NOMO-1 (cell line): ENCODE data around the gene NUP62.
"Not testable (repeated sequence)": the region's sequence is repeated elsewhere in the genome, so short reads cannot be mapped to it uniquely, and the experiment has no call there.

Experiments
- DNase-seq, 2 experiments: peaks; one replicate each; lab custom pipeline; 2025; ENCODE audit not compliant: unreplicated experiment in 2 of 2; lab: John Stamatoyannopoulos, UW

Gene NUP62

DNA sequence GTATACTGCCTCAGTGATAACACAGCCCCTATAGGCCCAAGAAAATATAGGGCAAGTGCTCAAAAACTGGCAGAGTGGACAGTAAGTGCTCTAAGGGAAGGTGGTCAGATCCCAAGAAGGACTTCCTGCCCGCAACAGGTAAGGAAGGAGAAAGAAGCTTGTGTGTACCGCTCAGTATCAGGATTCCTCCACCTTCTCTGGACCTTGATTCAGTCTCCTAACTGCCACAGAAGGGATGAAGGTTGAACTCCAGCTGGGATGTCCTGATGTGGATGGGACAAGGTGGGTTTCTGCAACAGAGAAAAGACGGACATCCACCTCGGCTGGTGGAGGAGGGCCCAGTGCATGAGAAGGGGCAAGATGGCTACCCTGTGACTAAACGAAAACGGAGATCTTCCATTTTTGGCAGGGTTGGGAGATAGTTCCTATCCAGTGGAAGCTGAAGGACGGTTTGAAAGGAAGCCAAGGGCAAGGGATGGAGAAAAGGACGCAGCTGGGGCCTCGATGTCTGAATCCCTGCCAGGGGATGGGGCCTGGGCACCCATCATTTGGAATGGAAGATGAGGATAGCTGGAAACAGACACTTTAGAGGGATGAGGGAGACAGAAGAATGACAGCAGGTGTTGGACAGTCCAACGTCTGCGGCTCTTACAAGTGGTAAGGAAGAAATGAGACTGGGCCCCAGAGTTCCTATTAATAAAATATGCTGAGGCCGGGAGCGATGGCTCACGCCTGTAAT, 1.6 kb downstream of the NUP62 start:
- DNase-seq: no peak

DNA sequence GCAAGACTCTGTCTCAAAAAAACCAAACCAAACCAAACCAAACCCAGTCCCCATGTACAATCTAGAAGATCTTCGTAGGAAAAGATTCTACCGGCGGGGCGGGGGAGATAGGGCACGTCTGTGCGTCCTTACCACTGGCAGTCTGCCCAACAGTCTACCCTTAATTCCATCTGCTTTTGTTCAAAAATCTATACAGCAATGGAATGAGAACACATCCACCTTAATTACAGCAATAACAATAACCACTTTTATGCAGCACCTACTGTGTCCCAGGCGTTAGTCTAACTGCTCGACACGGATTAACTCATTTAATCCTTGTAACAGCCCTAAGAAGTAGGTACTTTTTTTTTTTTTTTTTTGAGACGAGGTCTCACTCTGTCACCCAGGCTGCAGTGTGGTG, 2.8 kb downstream of the NUP62 start:
- no peak for DNase-seq

DNA sequence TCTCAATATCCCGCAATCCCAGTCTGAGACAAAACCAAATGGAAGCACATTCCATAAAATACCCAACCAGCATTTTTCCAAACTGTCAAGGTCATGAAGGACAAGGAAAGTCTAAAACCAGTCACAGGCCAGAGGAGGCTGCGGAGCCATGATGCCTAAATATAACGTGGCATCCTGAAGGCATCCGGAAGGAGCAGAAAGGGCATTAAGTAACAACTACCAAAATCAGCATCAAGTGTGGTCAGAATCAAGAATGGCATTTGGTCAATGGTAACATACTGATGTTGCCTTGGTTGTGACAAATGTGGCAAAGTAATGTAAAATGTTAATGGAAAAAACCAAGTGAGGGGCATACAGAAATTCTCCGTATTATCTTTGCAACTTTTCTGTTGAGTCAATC, 3.8 kb downstream of the NUP62 start:
- DNase-seq: no peak

DNA sequence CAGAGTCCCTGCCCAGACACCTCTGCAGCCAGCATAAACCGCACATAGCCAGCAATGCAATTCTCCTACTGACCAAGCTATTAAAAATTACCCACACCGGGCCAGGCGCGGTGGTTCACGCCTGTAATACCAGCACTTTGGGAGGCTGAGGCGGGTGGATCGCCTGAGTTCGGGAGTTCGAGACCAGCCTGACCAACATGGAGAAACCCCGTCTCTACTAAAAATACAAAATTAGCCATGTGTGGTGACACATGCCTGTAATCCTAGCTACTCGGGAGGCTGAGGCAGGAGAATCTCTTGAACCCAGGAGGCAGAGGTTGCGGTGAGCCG, 4.5 kb downstream of the NUP62 start:
- DNase-seq: not testable (repeated sequence)

DNA sequence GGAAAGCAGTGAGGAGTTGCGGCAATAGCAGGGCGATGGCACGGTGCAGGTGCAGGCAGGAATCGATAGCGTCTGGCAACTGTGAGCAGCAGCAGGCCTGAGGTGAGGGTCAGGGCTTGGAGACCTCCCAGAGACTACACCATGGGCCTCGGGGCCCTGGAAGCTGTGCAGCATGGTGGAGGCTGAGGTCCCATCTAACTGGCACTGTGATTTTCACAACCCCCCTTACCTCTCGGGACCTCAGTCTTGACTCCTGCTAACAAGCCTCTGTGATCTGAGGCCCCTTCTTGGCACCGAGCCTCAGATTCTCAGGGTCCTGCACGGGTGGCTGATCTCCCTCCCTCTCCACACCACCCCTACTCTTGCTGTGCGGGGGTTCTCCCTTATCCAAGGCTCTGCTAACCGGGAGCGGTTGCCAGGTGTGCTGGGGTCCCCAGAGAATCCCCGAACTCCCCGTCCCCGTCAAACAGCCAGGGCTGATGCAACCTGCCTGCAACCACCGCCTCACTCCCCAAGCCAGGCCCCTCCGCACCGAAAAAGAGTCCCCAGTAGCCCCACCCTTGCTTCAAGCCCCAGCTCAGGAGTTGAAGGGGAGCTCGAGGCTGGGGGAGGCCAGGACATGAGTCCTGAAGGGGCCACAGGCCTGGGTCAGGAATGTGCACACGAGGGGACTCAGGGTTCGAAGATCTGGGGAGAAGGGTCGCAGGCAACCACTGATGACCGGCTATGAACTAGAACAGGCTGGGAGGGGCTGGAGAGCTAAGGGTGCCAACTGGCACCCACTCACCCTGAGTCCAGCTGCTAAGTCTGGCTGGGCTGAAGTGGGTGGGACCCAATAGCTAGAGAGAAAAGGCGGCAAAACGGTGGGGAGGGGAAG, 5.1 kb downstream of the NUP62 start:
- no peak for DNase-seq

DNA sequence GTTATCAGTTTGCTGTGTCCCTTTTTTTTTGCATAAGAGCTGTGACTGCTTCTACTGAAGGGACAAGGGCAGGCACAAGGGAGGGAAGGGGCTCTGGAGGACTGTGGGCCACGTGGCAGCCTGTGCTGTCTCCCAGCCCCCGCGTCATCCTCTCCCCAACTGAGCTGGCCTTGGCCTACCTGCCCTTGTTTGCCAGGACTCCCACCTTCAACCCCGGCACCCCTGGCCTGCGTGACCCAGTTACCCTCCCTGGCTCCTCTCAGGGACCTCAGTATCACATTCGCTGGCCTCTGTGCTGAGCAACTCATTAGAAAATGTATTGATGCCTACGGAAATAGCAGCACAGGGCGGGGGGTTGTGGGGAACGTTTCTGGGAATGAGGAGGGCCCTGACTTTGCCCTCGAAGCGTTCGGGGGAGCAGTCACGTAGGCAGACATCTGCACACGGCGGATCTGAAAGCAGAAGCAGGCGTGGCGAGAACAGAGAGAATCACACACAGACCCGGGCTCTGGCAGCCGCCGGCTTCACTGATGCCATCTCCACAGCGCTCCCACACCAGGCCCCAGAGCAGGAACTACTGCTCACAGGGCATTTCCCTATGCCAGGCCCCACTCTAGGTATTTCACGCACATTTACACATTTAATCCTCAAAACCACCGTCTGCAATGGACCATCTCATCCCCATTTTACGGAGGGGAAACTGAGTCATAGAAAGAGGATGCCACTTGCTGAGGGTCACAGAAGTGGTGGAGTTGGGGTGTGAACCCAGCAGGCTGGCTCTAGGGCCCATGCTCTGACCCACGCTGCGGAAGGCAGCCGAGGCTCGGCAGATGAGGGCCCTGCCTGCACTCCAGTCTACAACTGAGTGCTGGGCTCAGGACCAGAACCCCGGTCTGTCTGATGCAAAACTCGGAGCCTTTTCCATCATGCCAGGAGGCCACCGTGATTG, 6.0 kb downstream of the NUP62 start:
- DNase-seq: no peak

DNA sequence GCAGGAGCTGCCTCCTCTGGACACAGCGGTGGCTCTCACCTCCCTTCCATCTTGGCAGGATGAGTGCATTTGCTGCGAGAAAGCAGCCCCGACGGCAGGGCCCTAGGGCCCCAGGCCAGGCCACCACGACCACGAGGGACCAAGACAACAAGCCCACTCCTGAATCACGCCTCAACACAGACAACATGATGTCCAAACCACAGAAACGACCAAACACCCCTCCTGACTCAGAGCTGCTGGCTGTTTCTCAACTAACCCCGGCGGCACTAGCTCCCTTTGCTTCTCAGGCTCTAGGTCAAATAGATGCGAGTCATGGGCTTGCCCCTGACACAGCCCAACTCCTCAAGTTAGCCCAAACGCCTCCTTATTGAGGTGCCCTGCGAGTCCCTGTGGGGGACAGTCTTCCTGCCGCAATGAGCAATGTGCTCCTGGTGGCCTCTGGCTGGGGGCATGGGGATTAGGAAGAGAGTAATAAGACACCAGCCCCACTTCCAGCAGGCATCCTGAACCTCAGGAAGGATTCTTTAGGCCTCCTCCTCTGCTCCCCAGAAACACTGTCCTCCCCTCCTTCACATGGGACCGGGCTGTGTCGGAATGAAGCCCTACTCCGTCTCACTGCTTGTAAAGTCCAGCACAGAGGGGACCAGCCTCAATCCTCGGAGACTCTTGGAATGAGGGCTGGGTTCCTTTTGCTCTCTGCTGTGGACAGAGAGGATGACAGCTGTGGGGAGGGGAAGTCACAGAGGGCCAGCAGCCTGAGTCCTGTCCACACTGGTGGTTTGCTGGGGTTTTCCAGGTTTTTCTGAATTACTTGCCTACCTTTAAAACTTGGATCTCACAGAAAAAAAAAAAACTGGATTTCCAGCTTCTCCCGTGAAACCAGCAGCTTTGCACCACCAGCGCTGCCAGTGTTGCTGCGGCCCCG, 7.2 kb downstream of the NUP62 start:
- no peak for DNase-seq

DNA sequence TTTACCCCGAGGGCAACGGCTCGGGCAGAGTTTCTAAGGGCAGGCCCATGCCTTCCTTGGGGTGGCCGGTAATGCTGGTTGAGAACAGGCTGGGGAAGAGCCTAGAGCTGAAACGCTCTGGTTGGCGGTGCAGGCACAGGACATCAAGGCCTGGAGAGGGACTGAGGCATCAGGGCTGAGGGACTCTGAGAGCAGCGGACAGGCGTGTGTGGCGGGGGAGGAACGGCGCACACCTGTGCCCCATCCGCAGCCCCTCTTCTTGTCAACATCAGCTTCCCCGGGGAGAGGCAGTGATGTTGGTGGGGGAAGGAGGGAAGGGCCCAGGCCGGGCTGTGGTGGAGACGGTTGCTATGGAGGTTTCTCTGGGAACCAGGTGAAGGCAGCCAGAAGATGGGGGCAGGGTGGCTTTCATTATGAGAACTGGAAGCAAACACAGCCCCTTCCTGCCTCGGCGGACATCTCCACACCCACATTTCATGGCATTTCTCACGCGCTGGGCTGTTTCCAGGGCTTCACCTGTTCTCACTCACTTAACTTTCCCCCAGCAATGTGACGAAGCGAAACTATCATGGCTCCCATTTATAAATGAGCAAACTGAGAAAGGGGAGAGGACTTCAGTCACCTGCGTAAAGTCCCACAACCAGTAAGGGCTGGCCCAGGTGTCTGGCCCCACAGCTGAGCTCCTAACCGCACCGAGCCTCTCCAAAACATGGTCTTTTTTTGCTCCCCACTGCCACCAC, 8.5 kb downstream of the NUP62 start:
- no peak for DNase-seq

DNA sequence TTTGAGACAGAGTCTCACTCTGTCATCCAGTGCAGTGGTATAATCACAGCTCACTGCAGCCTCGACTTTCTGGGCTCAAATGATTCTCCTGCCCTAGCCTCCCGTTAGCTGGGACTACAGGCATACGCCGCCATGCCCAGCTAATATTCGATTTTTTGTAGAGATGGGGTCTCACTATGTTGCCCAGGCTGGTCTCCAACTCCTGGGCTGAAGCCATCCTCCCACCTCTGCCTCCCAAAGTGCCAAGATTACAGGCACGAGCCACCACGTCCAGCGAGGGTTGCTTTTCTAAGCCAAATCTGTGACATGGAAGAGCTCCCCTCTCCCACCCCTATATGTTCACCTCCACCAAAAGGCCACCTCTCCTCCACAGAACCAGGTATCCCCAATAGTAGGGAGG, 11.2 kb downstream of the NUP62 start:
- no peak for DNase-seq

DNA sequence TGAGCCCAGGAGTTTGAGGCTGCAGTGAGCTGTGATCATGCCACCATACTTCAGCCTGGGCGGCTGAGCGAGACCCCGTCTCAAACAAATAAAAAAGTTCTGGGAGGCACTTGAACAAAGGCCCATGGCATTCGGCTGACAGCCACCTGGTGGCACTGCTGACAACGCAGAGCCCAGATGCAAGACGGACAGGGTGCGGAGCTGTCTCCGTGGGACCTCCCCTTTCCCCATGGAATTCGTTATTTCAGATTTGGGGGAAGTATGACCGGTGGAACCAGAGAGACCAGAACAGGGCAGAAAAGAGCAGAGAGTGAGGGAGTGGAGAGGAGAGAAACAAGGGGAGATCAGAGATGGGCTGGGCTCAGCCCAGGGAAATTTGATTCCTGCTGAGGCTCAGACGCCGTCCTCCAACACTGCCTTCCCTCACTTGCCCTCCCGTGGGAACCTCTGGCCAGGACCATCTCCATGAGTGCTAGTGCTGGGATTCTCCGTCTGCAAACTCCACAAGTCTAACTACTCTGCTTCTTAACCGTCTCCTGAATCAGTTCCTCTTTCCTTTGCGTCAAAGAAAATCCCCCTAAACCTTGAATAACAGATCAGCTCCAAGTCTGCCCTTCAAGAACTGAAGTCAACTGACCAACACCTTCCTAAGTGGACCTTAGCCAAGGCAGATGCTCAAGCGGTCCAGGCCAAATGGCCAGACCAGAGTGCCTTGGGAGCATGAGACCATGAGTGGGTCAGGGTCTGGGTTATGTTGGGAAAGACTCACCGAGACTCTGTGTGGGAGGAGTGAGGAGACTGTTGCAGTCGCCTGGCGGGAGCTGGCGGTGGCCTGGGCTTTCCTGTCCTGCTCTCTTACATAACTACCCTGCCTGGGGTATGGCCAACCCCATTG, 12.2 kb downstream of the NUP62 start:
- DNase-seq: peak; percentile 34 to 57

DNA sequence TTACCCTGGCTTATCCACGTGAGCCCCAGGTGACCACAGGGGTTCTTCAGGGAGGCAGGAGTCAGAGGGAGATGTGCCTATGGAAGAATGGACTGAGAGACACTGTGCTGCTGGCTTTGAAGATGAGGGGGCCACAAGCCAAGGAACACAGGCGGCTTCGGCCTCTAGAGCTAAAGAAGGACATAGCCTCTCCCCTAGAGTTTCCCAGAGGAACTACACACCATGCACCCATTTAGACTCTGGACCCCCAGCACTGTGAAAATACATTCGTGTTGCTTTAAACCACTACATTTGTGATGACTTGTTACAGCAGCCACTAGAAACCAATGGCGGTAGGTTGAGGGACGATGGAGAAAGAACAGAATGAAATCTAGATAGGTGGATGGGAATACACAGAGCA, 14.0 kb downstream of the NUP62 start:
- DNase-seq: no peak

DNA sequence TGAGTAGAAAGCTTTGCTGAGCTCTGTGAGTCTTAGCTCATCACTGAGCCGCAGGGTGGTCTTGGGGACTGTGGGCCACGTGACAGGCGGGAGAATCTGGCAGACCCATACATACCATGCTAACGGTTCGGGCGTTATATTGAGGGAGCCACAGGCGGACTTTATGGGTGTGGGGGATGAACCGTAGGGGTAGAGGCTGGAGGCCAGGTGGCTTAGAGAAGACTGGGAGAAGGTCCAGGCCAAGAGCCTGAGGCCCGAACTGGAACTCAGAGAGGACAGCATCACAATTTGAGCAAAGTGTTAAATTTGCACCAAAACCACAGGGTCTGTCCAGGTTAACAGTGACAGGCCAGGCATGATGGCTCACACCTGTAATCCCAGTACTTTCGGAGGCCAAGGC, 15.6 kb downstream of the NUP62 start:
- DNase-seq: no peak

DNA sequence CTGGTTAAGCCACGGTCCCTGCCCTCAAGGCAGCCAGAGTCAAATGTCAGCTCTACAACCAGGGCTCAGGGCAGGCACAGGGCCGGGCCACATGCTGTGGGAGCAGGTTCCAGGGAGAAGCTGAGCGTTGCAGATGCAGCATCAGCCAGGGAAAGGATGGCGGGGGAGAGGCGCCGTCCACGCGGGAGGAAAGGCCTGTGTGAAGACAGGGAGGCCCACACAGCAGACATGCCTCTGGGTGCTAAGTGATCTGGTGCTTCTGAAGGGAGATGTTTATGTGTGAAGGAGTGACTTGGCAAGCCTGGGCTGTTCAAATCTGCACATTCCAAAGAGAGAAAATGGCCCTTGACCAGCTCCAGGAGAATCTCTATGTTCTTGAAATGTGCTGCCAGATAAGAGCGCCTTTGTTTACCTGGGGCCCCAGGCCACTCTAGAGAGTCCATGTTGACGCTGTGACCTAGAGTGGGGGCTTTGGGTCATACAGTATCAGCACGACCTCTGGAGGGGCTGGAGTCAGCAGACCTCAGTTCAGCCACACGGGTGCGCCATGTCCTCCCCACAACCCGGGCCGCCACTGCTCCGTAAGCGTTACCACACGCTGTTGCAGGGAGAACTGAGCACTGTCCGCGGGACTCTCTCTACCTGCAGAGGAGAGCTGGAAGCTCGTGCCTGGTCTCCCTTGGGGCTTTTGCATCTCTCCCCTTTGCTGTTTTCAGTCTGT, 16.2 kb downstream of the NUP62 start:
- no peak for DNase-seq

DNA sequence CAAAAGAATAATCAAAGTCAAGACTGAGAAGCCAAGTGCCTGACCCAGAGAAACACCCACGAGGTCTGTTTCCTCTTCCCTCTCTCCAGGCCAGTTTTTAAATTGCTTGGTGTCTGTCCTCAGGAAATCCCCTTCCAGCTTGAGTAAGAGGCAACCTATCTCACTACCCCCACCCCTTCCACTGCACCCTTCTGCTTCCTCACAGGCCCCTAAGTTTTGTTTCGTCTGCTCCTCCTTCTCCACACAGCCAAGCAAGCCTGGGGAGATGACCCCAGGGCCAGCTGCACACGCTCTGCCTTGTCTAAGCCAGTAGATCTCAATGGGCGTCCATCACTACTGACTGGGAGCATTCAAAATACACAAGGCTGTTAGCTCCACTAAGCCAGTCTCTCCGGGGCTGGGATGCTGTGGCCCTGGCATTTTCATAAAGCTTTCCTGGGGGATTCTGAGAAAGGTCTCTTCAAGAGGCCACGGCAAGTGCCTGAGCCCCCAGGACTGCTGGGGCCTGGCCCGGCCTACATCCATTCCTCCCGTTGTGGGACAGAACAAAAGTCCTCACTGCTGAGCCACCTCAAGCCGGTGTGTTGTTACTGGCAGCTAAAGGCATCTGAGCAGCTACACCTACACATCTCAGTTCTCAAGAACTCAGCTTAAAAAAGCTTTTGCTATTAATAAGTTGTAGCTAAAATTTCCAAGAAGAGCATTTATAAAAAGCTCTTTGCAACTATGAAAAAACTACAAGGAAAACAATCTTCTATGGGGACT, 17.7 kb downstream of the NUP62 start:
- peak; percentile 15 to 37 for DNase-seq

DNA sequence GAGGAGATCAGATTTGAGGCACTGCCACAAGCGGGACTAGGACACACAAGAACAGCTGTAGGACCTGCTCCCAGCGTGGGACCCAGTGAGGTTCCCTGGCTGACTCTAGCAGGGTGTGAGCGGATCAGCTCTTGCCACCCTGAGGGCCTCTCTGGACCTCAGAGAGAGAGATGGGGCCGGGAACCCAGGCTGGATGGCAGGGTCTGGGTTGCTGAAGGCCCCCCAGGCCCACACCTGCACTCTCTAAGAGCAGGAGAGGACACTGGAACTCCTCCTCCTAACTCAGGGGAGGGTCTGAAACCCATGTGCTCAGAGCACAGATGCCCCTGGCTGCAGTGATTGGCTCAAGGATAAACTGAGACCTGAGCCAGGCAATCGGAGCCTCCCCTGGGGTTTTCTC, 19.1 kb downstream of the NUP62 start:
- no peak for DNase-seq

DNA sequence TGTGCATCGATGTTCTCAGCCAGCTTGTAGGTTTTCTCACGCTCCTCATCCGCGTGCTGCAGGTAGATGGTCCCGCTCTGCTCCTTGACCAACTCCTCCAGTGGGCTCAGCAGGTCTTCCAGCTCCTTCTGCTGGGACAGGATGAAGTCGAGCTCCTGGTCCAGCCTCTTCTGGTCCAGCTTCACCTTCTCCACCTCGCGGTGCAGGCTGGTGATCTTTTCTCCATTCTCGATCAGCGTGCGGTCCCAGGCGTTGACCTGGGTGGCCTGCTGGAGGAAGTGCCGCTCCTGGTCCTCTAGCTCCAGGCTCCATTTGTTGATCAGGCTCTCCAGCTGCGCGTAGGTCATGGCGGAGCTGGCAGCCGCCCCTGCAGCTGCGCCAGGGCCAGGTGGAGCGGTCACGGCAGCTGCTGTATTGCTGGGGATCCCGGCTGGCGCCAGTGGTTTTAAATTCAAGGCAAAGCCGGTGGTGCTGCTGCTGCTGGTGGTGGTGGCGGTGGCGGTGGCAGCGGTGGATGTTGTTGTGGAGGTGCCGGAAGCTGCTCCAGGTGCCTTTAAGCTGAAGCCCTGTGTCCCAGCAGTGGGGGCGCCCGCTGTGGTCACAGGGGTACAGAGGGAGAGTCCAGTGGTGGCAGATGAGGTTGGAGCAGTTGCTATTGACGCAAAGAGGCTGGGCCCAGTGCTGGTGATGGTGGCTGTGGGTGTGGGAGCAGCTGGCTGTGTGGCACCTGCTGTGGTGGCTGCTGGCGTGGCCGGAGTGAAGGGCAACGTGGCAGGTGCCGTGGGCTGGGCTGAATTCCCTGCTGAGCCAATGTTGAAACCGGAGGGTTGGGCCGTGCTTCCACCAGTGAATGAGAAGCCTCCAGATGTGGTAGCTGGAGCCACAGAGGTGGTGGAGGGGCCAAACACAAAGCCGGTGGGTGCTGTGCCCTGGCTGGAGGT, 20.6 kb downstream of the NUP62 start:
- DNase-seq: no peak
